ENCODE data around the gene ZBTB39. TPM values are rescaled to one million over a fixed set of nuclear protein-coding genes. Genes with fewer than 3 reads are reported as not detected.

ZBTB39 gene
- total RNA-seq, 4 donors from 2014 or later = 2.1 to 6.5 (median 4.0) TPM

GRCh38 chr12:57040211-57040610, 33.9 kb upstream of the ZBTB39 start:
- TF ChIP-seq POLR2A (IDR thresholded peaks at IDR 0.05) (no peak), CTCF (IDR thresholded peaks at IDR 0.05) (no peak)
- H3K27me3 ChIP-seq = peaks cover 0 to 19% (median 0%) of the 10 kb centered on the region in 4 donors
- intact Hi-C loops (cut with DNase I) = no loop called here
- no peak for DNase-seq
- H3K4me1 ChIP-seq = no peaks in the 10 kb centered on the region
- H3K36me3 ChIP-seq = no peaks in the 10 kb centered on the region
- no peak overlapping the region for H3K27ac ChIP-seq
- no peak overlapping the region for H3K4me3 ChIP-seq
- 83 to 94% methylated on average over 4 of the region's 4 CpGs for WGBS, 2 donors
- no peaks in the 10 kb centered on the region for H3K9me3 ChIP-seq

- Histone ChIP-seq H3K36me3 (no peaks in the 10 kb centered on the region), H3K27me3 (peaks cover 0 to 17% (median 0%) of the 10 kb centered on the region in 4 donors), H3K9me3 (no peaks in the 10 kb centered on the region), H3K4me1 (no peaks in the 10 kb centered on the region), H3K27ac (no peak overlapping the region), H3K4me3 (no peak overlapping the region)
- 73 to 76% methylated on average over 9 of the region's 9 CpGs for WGBS, 2 donors
- TF ChIP-seq CTCF (IDR thresholded peaks at IDR 0.05) (no peak), POLR2A (IDR thresholded peaks at IDR 0.05) (no peak)
- DNase-seq = no peak
- intact Hi-C loops (cut with DNase I) = no loop called here
Measured at GRCh38 chr12:57039016-57039798, 32.9 kb upstream of the ZBTB39 start.

- Histone ChIP-seq H3K4me3 (no peak overlapping the region), H3K4me1 (peaks cover 0 to 8% (median 0%) of the 10 kb centered on the region in 3 donors), H3K36me3 (no peaks in the 10 kb centered on the region), H3K27ac (no peak overlapping the region), H3K27me3 (peaks cover 0 to 3% (median 0%) of the 10 kb centered on the region in 4 donors), H3K9me3 (no peaks in the 10 kb centered on the region)
- TF ChIP-seq POLR2A (IDR thresholded peaks at IDR 0.05) (no peak), CTCF (IDR thresholded peaks at IDR 0.05) (no peak)
- DNase-seq = no peak
- intact Hi-C loops (cut with DNase I) = no loop called here
- WGBS, 2 donors = 57 to 80% methylated on average over 3 of the region's 3 CpGs
Measured at GRCh38 chr12:57037264-57037663, 30.9 kb upstream of the ZBTB39 start.

GRCh38 chr12:57033431-57033830, 27.1 kb upstream of the ZBTB39 start:
- DNase-seq = no peak
- H3K27ac ChIP-seq = no peak overlapping the region
- peaks cover 0 to 25% (median 7%) of the 10 kb centered on the region in 3 donors for H3K4me1 ChIP-seq
- TF ChIP-seq CTCF (IDR thresholded peaks at IDR 0.05) (no peak), POLR2A (IDR thresholded peaks at IDR 0.05) (no peak)
- no peaks in the 10 kb centered on the region for H3K36me3 ChIP-seq
- WGBS, 2 donors = 36 to 51% methylated on average over 3 of the region's 3 CpGs
- intact Hi-C loops (cut with DNase I) = no loop called here
- H3K4me3 ChIP-seq = no peak overlapping the region
- H3K27me3 ChIP-seq = no peaks in the 10 kb centered on the region
- H3K9me3 ChIP-seq = no peaks in the 10 kb centered on the region

GRCh38 chr12:57031789-57032188, 25.4 kb upstream of the ZBTB39 start:
- H3K36me3 ChIP-seq = no peaks in the 10 kb centered on the region

More at GRCh38 chr12:57031789-57032188, 25.4 kb upstream of the ZBTB39 start:
- no peaks in the 10 kb centered on the region for H3K9me3 ChIP-seq
- no peak for TF ChIP-seq POLR2A (IDR thresholded peaks at IDR 0.05)
- no peak for TF ChIP-seq CTCF (IDR thresholded peaks at IDR 0.05)
- no peak for DNase-seq
- intact Hi-C loops (cut with DNase I) = no loop called here
- H3K4me1 ChIP-seq = peaks cover 0 to 25% (median 7%) of the 10 kb centered on the region in 3 donors
- H3K27me3 ChIP-seq = no peaks in the 10 kb centered on the region
- WGBS, 2 donors = 67 to 77% methylated on average over 7 of the region's 7 CpGs
- H3K4me3 ChIP-seq = no peak overlapping the region
- peak overlapping the region in 2 of 4 donors; percentile 34 to 58 for H3K27ac ChIP-seq
